GM06990 (cell line): ENCODE measurements around the gene CBFA2T3.

ENCODE experiments used
- DNase-seq: peaks from one replicate; pipeline ENCODE4 v3.0.0-alpha.2; 2011; ENCODE audit not compliant: insufficient read length; ENCODE audit errors: extremely low read depth
- H3K27me3 ChIP-seq: replicated peaks from 2 replicates; pipeline ENCODE4 v1.6.0; 2011; ENCODE audit warnings: low read length; ENCODE audit not compliant: control insufficient read depth, insufficient read depth
- H3K36me3 ChIP-seq: 2 replicates; pipeline ENCODE4 v1.5.1; 2011; ENCODE audit warnings: low read length; ENCODE audit not compliant: control insufficient read depth, insufficient read depth
- H3K4me3 ChIP-seq: replicated peaks from 2 replicates; pipeline ENCODE4 v1.5.1; 2011; ENCODE audit warnings: low read depth, mild to moderate bottlenecking, control low read depth, low read length
- CTCF ChIP-seq: IDR thresholded peaks from 2 replicates; pipeline ENCODE4 v1.5.1; 2011; ENCODE audit warnings: low read length, control low read depth, mild to moderate bottlenecking, inconsistent platforms; ENCODE audit not compliant: insufficient read depth, poor library complexity, severe bottlenecking

Gene CBFA2T3

GRCh38 chr16:88854306-88855111, 122.5 kb downstream of the CBFA2T3 start:
- Histone ChIP-seq H3K4me3 (no peak overlapping the region), H3K27me3 (no peaks in the 10 kb centered on the region), H3K36me3 (peaks cover 6% of the 10 kb centered on the region)
- peak; percentile 43 for DNase-seq
- TF ChIP-seq CTCF = no peak

GRCh38 chr16:88853325-88853941, 123.6 kb downstream of the CBFA2T3 start:
- Histone ChIP-seq H3K4me3 (no peak overlapping the region), H3K27me3 (no peaks in the 10 kb centered on the region), H3K36me3 (peaks cover 3% of the 10 kb centered on the region)
- no peak for TF ChIP-seq CTCF
- DNase-seq = no peak

GRCh38 chr16:88851616-88852015, 125.4 kb downstream of the CBFA2T3 start:
- DNase-seq = no peak
- no peak overlapping the region for H3K4me3 ChIP-seq
- H3K27me3 ChIP-seq = no peaks in the 10 kb centered on the region
- no peak for TF ChIP-seq CTCF
- H3K36me3 ChIP-seq = peaks cover 3% of the 10 kb centered on the region

GRCh38 chr16:88850531-88851199, 126.3 kb downstream of the CBFA2T3 start:
- no peak for TF ChIP-seq CTCF
- peaks cover 3% of the 10 kb centered on the region for H3K36me3 ChIP-seq
- DNase-seq = no peak

GRCh38 chr16:88848557-88848956, 128.4 kb downstream of the CBFA2T3 start:
- TF ChIP-seq CTCF = no peak
- no peak overlapping the region for H3K4me3 ChIP-seq
- peaks cover 3% of the 10 kb centered on the region for H3K36me3 ChIP-seq
- no peaks in the 10 kb centered on the region for H3K27me3 ChIP-seq
- DNase-seq = no peak

More at GRCh38 chr16:88850531-88851199, 126.3 kb downstream of the CBFA2T3 start:
- Histone ChIP-seq H3K27me3 (no peaks in the 10 kb centered on the region), H3K4me3 (no peak overlapping the region)
